GM10847 (cell line): ENCODE measurements around the gene TENM3.

Experiments used
- POLR2A ChIP-seq: IDR thresholded peaks from 2 replicates; pipeline ENCODE4 v1.6.1; 2011; ENCODE audit not compliant: insufficient read length; ENCODE audit errors: extremely low read depth

TENM3 gene

DNA sequence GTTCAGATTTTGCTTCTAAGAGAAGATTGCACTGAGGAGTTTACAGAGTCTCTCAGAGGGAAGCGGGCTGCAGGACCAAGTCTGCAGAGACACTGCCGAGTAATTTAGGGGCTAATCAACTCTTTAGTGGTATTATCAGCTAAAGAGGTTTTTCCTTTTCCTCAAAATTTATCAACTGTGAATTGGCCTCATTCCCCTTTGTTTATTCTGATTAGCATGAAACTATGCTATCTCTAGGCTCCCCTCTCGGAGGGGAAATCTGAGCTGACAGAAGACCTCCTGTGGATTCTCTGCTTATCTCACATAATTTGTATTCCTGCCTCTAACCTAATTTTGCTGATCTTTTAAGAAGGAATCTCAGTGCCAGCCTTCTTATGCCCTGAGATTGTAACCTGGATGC lies 473.0 kb downstream of the TENM3 start:
- no peak for TF ChIP-seq POLR2A

DNA sequence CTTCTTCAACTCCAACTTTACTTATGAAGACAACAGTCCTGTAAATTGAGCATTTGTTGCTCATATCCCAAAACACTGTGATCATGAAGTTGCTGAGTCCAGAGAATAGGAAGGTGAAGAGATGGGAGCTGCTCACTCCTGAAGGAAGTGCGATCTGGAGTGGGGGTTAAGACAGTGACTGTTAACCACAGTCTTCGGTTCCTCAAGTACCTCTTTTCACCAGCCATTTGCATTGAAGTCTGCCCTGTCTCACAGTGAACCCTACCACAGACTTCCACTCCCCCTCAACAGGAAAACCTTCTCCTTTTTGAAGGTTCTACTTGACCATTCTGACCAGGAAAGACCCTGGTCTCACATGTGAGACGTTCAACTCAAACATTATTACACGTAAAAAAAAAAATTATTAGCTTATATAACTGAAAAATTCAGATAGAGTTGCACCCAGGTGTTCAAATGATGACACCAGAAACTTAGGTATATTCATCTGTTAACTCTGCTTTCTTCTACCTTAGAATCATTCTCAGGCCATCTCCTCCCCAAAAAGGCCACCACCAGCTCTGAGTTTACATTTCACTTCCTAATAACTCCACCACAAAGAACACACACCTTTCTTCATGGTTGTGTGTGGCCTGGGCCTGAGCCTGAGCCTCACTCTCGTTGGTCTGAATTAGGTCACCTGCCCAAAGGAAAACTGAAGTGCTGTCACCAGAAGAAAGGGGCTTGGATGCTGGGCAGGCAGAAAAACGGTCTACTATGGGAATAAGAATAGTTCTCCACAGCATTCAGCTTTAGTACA lies 474.8 kb downstream of the TENM3 start:
- no peak for TF ChIP-seq POLR2A

DNA sequence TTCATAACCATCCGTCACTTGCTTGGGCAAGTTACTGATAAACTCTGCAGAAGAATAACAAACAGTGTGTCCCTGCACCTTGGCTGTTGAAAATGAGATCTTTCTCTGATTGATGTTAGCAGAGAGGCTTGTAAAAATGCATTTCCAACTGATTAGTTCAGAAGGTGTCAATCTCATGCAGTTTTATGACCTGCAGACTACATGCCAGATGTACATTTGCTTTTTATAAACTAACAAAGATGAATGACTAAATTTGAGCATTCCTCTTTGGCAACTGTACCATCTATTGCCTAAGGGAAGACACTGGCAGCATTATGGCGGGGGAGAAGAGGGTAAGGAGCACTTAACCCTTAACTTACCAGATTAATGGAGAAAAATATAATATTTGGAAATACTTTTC lies 481.2 kb downstream of the TENM3 start:
- TF ChIP-seq POLR2A: no peak

DNA sequence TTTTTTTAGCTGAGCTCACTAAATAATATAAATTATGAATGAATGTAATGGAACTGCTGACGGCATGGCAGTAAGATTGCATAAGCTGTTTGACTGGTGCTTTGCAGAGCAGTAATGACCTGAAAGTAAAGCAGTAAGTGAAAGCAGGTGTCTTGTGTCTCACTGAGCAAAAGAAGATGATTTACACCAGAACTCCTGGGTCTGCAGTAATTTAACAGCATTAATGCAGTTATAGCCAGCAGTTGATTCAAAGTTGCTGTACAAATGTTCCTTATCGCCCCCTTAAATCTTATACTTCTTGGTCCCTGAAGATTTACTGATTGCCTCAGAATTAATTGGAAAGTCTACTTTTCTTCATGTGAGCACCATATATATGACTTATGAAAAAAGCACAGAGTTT lies 486.3 kb downstream of the TENM3 start:
- no peak for TF ChIP-seq POLR2A

DNA sequence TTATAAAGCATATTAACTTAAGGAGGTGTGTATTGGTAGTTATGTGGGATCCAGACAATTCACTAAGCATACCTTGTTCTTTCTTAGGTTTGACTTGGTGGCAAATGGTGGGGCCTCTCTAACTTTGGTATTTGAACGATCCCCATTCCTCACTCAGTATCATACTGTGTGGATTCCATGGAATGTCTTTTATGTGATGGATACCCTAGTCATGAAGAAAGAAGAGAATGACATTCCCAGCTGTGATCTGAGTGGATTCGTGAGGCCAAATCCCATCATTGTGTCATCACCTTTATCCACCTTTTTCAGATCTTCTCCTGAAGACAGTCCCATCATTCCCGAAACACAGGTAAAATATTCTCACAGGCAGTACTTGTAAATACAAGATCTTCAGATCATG lies 487.6 kb downstream of the TENM3 start:
- TF ChIP-seq POLR2A: no peak

DNA sequence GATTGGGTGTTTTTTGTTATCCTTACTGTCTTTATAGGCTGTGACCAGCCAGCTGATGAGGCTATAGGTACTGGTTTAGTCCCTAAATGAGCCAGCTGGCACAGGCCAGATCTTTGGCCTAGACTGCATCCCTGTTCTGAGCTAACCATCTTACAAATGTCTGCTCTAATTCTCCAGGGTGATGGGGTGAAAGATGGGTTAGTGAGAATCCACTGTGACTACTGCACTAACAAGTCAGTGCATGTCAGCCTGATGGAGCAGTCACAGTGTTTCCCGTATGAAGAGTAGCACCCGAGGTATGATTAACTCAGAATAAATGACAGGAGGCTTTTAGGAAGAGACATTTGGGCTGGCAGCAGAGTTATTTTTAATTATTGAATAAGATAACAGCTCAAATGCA lies 493.0 kb downstream of the TENM3 start:
- no peak for TF ChIP-seq POLR2A

DNA sequence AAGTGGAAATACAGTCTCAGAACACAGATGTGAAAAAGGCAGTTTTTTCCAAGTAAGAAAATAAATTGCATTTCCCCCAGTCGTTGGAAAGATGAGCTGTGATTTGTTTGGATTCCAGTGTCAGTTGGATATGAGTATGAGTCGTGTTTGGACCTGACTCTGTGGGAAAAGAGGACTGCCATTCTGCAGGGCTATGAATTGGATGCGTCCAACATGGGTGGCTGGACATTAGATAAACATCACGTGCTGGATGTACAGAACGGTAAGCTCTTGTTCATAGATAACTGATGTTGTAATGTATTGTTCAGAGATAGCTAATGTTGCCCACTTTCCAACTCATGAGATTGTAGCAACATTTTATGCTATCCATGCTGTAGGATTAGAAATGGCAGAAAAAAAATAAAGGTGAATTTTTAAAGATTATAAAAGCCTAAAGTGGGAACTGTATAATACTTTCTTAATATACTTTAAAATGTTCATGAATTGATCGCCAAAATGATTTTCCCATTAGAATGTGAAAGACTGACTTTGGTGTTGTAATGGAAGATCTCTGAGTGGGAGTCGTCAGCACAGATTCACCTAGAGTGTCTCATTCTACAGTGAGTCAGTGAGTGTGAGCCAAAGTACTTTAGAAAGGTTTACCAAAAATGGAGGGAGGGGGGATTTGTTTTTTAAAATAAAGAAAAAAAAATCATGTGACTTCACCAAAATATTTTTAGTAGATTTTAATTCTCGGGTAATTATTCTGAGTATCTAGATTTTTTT lies 495.3 kb downstream of the TENM3 start:
- TF ChIP-seq POLR2A: no peak

DNA sequence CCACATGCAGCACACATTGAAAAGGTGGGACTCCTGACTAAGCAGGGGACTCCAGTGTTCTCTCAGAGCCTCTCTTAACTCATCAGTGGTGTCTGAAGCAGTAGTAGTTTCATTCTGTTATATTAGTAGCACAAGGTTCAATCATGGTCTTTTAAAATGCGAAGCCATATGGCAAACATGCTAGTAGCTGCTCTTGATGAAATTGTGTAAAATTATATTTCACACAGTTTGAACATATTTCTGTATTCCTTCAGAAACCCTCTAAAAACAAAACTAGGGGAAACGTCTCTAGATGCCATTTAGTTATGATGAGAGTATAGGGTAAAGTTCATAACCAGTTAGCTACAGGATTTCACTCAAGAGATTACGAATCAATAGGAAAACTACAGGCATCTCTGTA lies 497.1 kb downstream of the TENM3 start:
- no peak for TF ChIP-seq POLR2A

DNA sequence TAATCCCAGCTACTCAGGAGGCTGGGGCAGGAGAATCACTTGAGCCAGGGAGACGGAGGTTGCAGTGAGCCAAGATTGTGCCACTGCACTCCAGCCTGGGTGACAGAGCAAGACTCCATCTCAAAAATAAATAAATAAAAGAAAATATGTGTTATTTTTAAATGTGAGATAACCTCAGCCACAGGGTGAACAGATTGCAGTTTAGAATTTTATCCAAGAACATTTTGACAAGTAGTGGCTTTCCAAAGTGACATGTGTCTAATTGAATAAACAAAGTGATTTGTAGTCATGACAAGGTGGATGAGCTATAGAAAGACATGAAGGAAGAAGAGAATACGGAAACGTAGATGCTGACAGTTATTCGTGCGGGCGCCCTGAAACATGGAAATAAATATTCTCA lies 497.9 kb downstream of the TENM3 start:
- no peak for TF ChIP-seq POLR2A

DNA sequence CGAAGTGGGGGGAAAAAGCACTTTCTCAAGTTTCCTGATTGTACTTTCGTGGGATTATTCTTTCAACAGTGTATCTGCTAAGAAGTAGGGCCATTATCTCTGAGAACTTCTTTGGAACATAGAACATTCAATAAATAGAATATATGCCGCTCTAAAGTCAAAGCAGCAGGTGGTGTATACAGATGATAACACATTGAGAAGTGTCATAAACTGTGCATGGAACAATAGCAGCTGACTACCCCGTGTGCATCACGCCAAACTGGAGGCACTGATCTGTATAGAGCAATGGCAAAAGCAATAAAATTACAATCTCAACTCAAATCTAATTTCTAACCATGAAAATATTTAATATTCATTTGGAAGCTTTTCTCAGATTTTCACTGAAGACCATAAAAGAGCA lies 498.7 kb downstream of the TENM3 start:
- no peak for TF ChIP-seq POLR2A

DNA sequence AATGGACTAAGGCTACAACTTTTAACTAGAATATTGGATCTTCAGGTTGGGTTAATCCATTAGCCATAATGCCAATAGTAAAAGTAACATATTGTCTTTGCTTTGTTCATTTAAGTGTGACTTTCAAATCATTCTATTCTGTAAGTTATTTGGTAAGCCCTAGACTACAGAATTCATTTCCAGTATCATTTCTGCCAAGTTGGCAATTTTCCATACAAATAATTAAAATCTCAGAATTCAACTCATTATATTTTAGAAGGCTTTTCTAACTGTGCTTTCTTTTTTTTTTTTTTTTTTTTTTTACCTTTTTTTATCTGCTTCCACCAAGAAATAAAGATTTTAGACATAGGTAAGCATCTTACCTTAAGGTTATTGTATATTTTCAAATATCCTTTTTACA lies 500.6 kb downstream of the TENM3 start:
- TF ChIP-seq POLR2A: no peak

DNA sequence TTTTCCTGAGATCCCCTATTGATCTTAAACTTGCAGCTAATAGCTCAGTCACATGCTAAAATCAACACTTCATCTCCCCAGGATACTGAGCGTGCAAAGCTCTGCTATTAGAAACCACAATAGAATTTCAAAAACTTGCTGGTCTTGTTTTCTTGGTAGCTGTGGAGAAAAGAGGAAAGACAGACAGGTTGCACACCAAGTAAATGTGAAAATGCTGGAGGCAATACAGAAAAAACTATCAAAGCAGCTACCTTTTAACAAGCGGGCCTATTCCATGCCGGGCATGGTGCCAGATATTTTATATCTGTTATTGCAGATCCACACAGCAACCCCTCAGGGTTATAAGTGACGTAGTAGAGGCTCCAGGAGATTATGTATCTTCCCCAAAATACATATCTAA lies 502.0 kb downstream of the TENM3 start:
- no peak for TF ChIP-seq POLR2A

DNA sequence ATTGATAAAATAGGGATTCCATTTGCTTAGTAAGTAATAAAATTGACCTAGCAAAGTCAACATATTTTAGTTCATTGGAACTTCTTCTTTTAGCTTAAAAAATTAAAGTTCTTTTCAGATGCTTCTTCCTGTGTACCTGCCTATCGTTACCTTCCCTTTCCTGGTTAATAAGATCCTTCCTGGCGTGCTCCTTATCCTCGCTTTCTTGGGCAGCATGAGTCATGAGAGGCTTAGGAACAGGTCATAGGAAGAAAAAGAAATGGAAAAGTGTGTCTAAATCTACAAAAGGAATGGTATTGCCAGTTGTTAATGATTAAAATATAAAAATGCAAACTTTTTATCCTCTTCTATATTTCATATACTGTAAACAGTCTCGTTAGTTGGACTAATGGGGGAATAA lies 503.7 kb downstream of the TENM3 start:
- no peak for TF ChIP-seq POLR2A

DNA sequence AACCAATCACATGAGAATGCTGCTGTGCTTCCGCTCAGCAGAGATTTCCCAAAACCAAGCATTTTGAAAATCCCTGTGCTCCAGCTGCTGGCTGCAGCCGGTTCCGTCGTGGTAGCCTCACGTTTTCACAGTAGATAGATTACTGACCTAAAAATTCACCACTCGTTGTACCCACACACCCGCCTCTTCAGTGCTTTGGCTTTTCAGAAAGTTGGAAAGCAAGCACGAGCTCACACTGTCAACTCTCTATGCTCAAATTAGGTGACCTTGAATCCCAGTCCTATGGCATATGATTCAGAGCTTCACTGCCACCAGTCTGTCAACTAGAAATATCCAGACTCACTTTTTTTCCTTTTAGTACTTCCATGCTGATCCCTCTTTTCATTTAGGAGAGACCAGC lies 505.1 kb downstream of the TENM3 start:
- TF ChIP-seq POLR2A: no peak

DNA sequence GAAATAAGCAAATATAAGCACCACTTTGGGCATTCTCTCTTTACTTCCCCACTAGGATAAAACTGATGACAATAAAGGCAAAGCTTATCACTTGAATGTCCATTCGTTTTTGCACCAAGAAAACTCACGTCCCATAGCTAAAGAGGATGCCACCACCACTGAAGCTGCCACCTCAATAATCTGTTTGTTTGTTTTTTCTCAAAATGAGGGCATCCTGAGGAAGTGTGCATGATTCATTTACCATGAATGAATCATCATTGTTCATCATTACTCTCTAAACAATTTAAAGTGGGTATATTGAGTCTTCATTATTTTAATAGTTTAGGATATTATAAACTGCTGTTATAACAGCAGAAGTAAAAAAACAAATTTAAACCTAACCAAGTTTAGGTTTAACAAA lies 505.7 kb downstream of the TENM3 start:
- no peak for TF ChIP-seq POLR2A

DNA sequence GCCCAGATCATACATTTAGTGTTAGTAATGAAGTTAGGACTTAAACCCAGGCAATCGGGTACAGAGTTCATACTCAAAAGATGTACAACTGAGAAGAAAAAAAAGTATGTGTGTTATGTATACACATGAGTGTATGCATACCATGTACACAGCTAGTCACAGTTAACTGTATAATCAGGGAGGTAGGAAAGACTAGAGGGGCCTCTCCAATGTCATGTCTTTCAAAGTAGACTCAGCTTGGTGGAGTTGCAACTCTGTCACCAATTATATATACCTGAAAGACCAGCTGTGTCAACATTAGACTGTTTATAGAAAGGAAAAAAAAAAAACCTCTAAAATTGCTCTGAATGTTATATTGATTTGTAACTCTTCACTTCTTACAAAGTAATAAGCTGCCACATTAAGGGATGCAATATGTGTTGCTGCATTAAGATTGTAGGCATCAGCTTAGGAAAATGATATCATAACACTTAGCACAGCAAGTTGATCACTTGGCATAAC lies 506.5 kb downstream of the TENM3 start:
- no peak for TF ChIP-seq POLR2A
